WTC11 (cell line): ENCODE results near the gene HSD17B8.

Source experiments
- ATF3 ChIP-seq: sonication (generic); formaldehyde crosslinking; conservative IDR thresholded peaks from 2 replicates; pipeline ENCODE4 v1.8.1; 2022; ENCODE audit warnings: mild to moderate bottlenecking, missing genetic modification reagents
- CTCF ChIP-seq: fragments of 200-600 bp; IDR thresholded peaks from 2 replicates; pipeline ENCODE4 v1.8.0; 2022; ENCODE audit warnings: antibody characterized with exemption
- ESRRA ChIP-seq: sonication (generic); formaldehyde crosslinking; IDR thresholded peaks from 2 replicates; pipeline ENCODE4 v1.8.1; 2022; ENCODE audit warnings: mild to moderate bottlenecking, missing genetic modification reagents, borderline replicate concordance
- PREB ChIP-seq: sonication (generic); formaldehyde crosslinking; IDR thresholded peaks from 2 replicates; pipeline ENCODE4 v1.8.1; 2022; ENCODE audit warnings: mild to moderate bottlenecking, missing genetic modification reagents, moderate library complexity, borderline replicate concordance
- USF1 ChIP-seq: sonication (generic); formaldehyde crosslinking; IDR thresholded peaks from 2 replicates; pipeline ENCODE4 v1.8.0; 2022; ENCODE audit warnings: mild to moderate bottlenecking, missing genetic modification reagents
- ZBTB43 ChIP-seq: sonication (generic); formaldehyde crosslinking; IDR thresholded peaks from 2 replicates; pipeline ENCODE4 v1.8.1; 2023; ENCODE audit warnings: mild to moderate bottlenecking, missing genetic modification reagents
- ZNF263 ChIP-seq: sonication (generic); formaldehyde crosslinking; IDR thresholded peaks from 2 replicates; pipeline ENCODE4 v1.8.1; 2022; ENCODE audit warnings: low read depth, mild to moderate bottlenecking, moderate library complexity, missing genetic modification reagents
- TF ChIP-seq, protein P1 (sequence below): sonication (generic); formaldehyde crosslinking; IDR thresholded peaks from 2 replicates; pipeline ENCODE4 v1.8.1; 2023; ENCODE audit warnings: mild to moderate bottlenecking, moderate library complexity, missing genetic modification reagents
- TF ChIP-seq, protein P2 (sequence below): sonication (generic); formaldehyde crosslinking; IDR thresholded peaks from 2 replicates; pipeline ENCODE4 v1.8.1; 2022; ENCODE audit warnings: low read depth, missing genetic modification reagents, borderline replicate concordance
- TF ChIP-seq, protein P3 (sequence below): sonication (generic); formaldehyde crosslinking; IDR thresholded peaks from 2 replicates; pipeline ENCODE4 v1.8.1; 2023; ENCODE audit warnings: mild to moderate bottlenecking, missing genetic modification reagents

DNA sequence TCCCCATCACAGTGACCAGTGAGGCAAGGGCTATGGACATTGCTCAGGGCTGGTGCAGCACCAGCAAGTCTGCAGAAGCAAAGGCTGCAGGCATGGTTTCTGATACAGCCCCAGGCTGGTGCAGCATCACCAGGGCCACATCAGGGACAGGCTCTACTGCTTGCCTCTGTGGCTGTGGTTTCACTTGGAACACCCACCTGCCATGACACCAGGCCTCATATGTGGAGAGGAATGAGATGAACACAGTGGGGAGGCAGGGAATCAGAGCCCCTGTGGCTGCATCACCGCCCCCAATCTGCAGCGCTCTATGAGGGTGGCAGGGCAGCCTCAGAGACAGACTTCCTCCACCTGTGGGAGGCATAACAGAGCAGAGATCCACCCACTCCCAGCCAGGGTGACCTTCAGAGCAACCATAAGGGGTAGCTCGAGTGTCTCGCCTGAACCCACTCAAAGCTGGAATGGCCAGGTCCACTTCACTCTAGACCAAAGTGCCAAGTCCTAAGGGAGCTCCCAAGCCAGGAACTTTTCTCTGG, 11.7 kb downstream of the HSD17B8 start:
- TF ChIP-seq CTCF (no peak), USF1 (CRISPR knock-in tag) (no peak), ATF3 (CRISPR knock-in tag) (no peak), ZNF263 (CRISPR knock-in tag) (no peak), ESRRA (no peak), ZBTB43 (CRISPR knock-in tag) (no peak), PREB (CRISPR knock-in tag) (no peak)
- TF ChIP-seq, protein P1, sequence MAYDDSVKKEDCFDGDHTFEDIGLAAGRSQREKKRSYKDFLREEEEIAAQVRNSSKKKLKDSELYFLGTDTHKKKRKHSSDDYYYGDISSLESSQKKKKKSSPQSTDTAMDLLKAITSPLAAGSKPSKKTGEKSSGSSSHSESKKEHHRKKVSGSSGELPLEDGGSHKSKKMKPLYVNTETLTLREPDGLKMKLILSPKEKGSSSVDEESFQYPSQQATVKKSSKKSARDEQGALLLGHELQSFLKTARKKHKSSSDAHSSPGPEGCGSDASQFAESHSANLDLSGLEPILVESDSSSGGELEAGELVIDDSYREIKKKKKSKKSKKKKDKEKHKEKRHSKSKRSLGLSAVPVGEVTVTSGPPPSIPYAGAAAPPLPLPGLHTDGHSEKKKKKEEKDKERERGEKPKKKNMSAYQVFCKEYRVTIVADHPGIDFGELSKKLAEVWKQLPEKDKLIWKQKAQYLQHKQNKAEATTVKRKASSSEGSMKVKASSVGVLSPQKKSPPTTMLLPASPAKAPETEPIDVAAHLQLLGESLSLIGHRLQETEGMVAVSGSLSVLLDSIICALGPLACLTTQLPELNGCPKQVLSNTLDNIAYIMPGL (CRISPR knock-in tag) = no peak
- TF ChIP-seq, protein P2, sequence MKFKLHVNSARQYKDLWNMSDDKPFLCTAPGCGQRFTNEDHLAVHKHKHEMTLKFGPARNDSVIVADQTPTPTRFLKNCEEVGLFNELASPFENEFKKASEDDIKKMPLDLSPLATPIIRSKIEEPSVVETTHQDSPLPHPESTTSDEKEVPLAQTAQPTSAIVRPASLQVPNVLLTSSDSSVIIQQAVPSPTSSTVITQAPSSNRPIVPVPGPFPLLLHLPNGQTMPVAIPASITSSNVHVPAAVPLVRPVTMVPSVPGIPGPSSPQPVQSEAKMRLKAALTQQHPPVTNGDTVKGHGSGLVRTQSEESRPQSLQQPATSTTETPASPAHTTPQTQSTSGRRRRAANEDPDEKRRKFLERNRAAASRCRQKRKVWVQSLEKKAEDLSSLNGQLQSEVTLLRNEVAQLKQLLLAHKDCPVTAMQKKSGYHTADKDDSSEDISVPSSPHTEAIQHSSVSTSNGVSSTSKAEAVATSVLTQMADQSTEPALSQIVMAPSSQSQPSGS = no peak
- TF ChIP-seq, protein P3, sequence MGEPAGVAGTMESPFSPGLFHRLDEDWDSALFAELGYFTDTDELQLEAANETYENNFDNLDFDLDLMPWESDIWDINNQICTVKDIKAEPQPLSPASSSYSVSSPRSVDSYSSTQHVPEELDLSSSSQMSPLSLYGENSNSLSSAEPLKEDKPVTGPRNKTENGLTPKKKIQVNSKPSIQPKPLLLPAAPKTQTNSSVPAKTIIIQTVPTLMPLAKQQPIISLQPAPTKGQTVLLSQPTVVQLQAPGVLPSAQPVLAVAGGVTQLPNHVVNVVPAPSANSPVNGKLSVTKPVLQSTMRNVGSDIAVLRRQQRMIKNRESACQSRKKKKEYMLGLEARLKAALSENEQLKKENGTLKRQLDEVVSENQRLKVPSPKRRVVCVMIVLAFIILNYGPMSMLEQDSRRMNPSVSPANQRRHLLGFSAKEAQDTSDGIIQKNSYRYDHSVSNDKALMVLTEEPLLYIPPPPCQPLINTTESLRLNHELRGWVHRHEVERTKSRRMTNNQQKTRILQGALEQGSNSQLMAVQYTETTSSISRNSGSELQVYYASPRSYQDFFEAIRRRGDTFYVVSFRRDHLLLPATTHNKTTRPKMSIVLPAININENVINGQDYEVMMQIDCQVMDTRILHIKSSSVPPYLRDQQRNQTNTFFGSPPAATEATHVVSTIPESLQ (CRISPR knock-in tag) = no peak
